AG08395 (cell line): ENCODE results near the gene ACSBG1.

Experiments
- DNase-seq: peaks from one replicate; pipeline ENCODE4 v3.0.0; 2012; ENCODE audit warnings: mixed read lengths, low spot score

The ACSBG1 gene

DNA sequence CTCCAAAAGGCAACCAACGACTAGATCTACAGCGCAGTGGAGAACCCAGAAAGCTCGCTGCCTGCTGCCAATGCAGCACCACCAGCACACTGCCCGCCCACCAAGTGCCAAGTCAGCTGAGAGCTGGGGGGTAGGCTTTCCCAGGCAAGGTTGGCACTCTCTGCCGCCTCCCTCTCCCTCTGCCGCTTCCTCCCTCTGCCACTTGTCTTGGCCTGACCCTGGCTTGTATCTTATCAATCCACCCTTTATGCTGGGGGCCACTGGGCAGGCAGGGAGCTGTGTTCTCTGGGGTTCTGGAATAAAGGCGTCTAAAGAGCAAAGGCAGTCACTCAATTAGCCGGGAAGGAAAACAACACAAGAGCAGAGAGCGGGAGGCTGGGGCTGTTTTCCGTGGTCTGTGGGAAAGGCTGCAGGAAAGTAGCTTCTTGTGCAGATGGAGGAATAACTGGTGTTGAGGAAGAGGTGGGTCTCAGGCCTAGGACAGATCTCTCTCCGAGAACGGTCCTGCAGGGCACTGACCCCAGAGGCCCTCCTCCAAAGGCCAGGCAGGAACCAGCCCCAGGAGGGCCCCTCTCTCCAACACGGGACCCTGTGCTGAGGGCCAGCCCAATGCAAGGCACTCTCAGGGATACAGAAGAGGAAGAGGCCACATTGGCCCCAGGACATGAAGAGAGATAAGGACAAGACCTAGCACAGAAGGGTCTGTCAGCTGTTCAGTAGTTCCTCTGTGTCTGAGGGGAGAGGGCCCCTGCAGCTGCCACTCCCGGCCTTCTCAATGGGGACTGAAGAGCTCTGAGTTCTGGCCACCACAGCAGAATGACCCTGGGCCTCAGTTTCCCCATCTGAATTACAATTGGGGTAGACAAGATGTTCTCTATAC, 30.8 kb downstream of the ACSBG1 start:
- no peak for DNase-seq

DNA sequence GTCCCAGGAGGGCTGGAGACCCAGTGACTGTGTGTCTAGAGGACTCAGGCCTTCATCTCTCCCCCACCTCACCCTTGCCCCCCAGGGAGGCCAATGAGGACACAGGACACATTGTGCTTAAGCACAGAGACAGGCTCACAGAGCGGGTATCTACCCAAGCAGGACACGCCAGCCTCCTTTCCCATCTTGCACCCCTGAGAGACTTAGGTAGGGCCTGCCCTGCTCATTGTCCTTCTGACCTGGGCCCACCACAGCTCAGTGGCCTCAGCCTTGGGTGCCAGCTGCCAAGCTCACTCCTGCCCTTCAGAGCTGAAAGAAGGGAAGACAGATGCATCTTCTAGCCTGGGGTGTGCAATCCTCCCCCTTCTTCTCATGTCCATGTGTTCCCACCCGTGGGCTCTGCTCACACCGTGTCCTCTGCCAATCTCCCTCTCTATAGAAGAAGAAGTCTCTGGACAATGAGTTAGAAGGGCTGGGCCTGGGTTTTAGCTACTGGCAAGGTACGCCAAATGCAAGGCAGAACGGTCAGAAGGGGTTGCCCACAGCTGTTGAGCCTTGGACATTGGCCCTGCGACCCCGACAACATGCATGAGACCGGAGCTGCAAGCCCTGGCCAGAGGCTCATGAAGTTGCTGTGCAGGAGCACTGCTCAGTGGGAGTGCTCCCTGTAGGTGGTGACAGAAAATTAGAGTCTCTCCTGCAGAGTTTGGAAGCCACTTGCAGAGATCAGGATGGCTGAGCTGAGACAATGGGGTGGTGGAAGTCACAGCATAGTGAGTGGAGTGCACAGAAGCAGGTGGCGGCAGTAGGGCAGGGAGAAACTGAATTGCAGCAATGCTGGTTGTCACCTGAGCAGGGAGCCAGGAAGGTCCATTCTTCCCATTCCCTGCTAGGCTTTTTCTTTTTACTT, 32.8 kb downstream of the ACSBG1 start:
- DNase-seq, result no peak

DNA sequence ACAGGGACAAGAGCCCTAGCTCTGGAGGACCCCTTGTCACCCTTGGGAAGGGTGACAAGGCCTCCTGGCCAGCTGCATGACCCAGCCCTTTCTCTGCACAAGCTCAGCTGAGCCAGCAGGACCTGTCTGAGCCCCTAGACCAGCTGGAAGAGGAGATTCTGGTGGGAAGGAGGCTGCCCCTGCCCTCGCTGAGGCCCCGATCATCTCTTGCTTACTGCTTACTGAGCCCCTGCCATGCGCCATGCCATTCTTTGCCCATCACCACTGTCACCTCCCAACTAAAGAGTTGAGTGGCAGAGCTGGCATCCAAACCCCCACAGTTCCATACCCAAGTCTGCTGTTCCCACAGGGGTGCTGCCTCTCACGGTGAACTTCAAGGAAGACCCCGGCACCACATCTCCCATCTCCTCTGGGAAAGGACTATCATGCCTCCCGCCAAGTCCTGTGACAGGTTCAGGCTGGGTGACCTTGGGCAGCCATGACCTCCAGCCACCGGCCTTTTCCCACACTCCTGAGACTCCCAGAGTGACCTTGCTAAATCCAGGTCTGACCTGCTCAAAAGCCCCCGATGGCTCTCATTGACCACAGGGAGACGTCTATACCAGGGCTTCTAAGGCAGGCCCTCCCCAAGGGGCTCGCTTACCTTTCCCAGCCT, 34.0 kb downstream of the ACSBG1 start:
- DNase-seq, result no peak

DNA sequence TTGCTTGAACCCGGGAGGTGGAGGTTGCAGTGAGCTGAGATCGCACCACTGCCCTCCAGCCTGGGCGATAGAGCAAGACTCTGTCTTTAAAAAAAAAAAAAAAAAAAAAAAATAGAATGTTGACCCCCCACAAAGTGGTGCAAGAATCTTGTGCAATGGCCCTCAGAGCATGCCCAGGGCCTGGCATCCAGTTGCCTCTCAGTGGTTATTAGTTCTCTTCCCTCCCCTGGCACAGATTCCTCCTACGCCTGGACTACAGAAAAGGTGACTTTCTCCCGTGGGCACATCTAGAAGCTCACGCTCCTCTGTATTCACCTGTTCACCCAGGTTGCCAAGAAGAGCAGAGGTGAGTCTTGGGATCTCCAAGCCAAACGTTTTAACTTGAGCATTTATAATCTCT, 36.7 kb downstream of the ACSBG1 start:
- no peak for DNase-seq

DNA sequence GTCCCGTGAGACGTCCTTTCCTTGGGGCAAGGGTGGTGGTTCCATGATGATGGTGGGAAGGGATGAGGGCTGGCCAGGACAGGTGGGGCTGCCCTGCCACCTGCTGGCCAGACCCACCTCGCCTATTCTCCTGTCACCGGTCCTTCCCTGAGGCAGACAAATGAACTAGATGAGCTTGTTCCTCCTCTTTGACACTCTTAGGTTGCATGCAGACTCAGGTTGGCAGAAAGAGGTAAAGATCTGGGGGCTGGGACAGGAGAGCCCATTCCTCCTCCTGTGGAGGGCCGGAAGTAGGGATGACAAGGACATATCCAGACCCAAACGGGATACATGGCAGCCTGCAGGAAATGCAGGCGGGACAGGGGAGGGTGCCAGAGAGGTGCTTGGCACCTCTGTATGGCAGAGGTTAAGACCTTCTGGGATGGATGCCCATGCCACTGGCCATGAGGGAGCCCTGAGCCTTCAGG, 38.6 kb downstream of the ACSBG1 start:
- no peak for DNase-seq

DNA sequence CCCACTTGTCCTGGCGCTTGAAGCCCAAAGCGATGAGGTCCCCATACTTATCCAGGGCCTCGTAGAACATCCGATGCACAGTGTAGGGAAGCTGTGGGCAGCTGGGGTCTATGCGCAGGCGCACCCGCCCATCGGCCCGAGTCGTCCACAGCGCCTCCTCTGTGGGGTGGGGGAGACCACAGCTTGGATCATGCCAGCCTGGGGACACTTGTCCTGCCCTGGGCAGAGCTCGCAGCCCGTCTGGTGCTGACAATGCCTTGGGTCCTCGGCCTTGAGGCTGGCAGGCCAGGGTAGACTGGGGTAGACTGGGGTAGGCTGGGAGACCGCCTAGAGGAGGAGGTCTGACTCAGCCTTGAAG, 39.8 kb downstream of the ACSBG1 start:
- no peak for DNase-seq

DNA sequence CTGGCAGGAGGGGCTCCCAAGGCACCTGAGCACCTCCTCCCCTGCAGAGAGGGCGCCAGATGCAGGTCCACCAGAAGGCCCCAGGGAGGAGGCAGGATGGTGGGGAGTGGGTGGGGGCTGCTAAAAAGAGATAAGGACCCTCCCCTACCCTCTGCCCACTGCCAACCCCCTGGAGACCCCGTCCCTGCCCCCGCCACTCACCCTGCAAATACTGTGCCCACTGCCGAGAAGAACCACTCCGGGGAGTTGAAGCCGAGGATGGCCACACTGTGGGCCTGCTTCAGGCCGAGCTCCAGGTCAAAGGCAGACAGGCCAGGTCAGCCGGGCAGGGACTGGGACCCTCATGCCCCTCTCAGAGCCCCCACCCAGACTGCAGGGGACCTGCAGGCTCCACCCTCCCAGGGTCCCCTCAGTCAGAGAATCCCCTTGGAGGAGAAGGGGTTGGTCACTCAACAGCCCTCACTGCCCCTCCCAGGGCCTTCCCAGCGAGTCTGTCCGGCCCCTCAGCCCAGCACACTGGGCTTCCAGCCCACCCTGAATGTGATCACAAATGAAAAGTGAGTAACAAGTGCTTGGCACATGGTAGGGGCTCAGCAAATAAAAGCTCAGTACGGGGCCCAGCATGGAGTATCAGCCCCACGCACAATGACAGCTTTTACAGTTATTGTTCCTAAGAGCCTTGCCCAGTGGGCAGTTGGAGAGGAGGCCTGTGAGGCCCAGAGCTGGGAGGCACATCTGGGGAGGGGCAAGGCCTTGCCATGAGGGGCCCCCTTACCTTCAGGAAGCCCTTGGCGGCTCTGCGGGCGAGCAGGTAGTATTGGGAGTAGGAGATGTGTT, 40.4 kb downstream of the ACSBG1 start:
- no peak for DNase-seq

DNA sequence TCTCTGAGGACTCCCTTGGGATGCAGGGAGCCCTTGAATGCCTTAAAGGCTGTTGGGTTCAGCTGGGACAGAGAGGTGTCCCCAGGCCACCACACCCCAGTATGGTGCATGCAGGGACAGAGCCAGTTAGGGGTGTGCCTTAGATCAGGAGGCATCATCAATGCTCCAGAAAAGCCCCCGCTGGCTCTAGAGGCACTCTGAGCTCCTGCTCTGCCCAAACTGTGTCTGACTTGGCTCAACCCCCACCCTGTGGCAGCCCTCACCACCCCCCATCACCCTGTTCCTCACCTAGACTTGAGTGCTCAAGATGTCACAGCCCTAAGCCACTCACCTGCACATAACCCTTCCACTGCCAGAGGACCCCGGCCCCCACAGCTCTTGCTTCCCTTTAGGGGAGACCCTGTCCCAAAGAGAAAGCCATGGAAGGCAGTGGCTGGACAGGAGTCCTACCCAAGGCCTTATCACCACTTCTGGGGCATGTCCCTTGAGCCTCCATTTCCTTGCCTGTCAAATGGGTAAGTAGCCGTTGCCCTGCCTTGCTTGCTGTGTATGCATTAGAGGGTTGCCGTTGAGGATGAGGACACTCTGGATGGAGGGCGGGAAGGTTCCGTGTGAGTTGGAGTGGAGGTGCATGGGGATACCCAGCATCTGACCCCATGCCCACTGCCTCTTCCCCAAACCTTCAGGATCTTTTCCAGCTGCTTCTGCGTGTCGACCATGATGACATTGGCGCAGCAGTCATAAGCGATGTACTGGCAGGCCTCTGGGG, 41.4 kb downstream of the ACSBG1 start:
- no peak for DNase-seq

DNA sequence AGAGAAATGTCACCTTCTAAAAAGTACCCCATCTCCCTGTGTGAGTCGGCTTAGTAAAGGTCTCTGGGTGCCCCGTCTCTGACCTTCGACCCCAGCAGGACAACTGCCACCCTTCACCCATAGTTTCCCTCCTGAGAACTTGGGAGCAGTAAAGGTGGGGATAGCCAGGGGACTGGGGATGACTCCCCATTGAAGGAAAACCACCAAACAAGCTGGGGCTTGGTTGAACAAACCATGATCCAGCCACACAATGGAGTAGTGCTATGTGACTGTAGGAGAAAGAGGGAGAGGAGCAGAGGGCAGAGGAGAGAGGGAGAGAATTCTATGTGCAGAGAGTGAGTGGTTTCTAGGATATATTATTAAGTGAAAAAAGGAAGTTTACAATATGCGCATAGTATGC, 51.5 kb downstream of the ACSBG1 start:
- DNase-seq, result no peak

DNA sequence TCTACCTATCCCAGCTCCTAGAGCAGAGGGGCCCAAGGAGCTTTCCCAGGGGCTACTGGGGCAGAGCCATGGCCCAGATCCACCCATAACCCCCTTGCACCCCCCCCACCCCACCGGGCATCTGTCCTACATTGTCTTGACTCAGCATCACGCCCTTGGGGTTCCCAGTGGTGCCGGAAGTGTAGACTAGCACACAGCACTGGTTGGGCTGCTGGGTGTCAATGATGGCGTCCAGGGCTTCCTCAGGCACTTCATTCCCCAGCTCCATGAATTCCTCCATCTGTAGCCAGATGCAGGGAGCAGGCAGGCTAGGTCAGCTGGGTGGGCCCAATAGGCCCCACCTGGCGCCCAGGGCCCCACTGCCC, 52.0 kb downstream of the ACSBG1 start:
- no peak for DNase-seq

DNA sequence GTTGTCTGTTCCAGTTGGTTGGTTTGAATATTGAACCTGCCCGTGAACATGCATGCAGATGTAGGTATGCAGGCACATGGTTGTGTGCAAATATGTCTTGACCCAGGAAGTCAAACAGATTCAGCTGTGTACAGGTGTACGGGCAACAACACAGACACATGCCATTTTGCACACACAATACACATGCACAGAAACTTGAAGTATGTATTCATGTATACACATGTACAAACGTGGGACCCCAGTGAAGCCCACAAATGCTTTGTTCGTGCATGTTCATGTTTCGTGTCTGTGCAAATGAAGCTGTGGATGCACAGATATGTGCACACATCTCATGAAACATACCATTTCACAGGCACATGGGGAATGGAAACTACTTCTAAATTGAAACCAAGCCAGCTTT, 54.5 kb downstream of the ACSBG1 start:
- no peak for DNase-seq

DNA sequence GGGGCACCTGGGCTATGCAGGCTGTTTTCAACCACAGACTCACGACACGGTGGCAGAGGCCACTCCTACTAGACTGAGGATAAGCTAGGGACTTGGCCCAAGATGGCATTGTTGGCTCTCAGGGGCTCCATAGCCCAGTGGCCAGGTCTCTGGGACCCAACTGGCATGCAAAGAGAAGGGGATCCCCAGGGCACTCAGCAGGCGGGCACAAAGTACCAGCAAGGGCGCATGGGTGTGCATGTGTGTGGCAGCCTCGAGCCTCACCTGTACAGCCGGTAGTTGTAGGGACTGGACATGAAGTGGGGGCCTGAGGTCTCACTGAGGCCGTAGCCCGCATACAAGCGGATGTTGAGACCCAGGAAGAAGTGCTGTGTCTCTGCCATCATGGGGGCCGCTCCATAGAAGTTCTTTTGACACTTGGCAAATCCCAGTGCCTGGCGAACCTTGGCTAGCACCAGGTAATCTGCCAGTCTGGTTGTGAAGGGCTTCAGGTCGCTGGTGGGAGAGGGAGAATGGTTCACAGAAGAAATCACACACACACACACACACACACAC, 55.0 kb downstream of the ACSBG1 start:
- no peak for DNase-seq

DNA sequence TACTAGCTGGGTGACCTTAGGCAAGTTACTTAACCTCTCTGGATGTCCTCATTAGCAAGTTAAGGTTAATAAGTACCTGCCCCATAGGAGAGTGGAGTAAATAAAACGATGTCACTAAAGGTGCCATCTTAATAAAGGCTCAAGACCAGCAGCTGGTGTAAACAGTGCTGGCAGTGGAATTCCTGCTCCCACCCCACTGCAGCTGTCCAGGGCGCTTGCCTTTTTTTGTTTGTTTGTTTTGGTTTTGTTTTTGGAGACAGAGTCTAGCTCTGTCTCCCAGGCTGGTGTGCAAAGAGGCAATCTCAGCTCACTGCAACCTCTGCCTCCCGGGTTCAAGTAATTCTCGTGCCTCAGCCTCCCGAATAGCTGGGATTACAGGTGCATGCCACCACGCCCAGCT, 56.3 kb downstream of the ACSBG1 start:
- no peak for DNase-seq

DNA sequence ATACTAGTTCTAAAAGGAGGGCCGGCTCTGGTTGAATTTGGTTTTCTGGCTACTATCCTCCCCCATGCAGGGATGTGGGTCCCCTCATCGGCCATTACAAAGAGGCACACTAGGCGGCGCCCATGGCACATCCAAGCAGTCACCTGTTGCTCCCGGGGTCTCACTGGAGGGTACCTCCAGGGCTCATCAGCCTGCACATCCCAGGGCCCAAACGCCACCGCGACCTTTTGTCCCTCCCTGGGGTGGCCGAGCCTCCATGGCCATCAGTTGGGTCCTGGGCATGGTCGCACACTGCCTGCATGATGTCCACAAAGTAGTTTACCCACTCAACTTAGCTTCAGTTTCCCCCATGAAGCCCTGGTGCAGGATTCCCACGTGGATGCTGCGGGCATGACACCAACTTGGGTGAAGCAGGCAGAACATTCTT, 56.9 kb downstream of the ACSBG1 start:
- peak; percentile 61 for DNase-seq

DNA sequence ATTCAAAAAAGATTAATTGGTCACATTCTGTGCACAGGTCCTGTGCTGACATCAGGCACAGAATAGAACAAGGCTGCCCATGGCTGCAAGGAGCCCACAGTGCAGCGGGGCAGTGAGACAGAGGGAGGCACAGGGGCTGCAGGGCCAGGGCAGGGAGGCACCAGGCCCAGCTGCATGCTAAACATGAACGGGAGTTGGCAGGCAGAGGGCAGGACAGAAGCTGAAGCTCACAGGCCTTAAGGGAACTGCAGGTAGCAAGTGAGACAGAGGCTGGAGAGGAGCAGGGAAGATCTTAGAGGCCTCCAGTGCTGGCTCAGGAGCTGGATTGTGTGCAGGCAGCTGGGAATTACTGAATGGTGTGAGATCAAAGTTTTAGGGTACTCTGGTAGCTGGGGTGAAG, 59.0 kb downstream of the ACSBG1 start:
- DNase-seq, result no peak

DNA sequence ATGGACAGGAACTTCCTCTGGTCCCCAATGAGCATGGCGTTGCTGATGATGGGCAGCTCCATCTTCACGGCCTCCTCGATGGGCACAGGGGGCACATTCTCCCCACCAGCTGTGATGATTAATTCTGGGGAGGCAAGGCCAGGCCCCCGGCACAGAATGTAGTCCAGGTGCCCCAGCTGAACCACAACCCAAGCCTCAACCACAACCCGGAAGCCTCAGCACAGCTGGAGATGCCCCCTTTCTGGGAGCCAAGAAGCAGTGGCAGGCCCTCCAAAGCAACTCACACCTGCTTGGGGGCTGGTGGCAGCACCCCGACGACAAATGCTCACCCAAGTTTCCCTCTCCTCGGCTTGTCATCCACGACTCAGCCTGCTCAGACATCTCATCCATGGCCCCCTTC, 60.0 kb downstream of the ACSBG1 start:
- DNase-seq, result no peak

DNA sequence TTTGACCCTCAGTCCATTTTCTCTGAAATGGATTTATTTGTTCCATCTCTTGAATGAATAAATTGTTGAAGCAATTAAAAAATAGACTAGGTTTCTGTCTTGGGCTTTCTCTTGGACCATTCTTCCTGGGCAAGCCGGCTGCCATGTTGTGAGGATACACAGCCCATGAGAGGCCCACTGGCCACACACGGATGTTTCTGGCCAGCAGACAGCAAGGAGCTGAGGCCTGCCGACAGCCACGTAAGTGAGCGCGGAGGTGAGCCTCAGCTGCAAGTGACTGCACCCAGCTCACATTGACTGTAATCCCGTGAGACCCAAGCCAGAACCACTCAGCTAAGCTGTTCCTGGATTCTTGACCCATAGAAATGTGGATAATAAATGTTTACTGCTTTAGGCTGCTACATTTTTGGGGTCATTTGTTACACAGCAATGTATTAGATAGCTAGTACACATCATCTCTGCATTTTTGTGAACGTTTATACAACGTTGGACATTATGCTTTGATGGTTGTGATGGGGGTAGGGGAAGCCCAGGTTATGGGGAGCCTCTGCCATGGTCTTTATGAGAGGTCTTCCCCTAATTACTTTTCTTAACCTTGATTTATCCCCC, 62.4 kb downstream of the ACSBG1 start:
- no peak for DNase-seq

DNA sequence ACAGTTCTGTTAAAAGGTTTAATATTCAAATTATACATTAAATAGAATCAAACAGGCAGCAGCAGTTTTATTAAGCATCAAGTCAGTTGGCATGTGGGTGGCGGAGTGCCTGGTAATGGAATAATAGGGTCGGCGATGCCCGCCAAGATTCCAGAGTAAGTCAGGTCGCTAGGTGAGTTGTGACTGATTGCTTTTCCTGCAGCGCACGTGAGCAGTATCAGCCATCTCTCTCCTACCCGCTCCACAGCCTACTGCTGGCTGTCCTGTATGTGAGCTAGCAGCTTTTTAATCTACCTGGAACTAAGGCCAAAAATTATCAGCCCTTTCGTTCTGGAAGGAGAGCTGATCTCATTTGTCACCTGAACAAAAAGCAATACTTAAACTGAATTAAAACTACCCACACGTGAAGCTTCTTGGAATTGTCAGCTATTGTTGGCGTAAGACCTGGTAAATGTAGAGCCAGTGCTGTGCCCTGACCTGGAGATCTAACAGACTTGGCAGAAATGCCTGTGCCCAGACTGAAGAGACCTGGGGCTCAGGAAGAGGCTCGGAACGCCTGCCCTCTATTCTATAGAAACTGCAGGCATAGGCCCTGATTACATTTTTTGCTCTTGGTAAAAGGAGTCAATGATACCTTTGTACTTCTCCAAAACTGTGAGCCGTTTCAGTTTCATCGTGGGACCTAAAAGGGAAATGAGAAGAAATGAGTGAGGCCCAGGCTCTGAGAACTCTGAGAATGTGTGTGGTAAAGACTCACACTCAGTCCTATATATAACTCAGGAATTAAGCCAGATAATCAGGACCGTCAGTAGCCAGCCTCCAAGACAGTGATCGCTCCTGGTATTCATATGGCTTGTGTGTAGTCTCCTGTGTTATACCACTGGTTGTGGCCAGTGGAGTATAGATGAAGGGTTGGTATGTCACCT, 63.3 kb downstream of the ACSBG1 start:
- DNase-seq, result no peak

DNA sequence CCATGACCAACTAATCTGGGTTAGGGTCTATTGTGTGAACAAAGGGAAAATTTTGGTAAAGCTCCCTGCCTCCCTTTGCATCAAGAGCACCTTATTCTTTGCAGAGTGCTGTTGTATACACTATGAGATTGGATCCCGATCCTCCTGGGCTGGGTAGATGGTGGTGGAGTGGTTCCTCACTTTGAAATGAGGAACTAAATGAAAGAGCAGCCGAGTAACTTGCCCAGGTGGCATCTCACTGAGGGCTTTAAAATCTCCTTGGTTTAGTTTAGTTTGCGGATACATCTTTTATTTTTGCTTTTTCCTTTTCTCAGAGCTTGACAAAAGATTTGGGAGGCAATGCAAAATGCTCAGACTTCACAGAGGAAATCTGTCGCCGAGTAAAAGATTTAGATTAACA, 65.8 kb downstream of the ACSBG1 start:
- DNase-seq, result no peak
